D721Med (cell line): ENCODE data around the gene NTNG1.

Experiments used
- DNase-seq: peaks from one replicate; pipeline ENCODE4 v3.0.0; 2011; ENCODE audit warnings: low spot score; ENCODE audit not compliant: insufficient read length
- FAIRE-seq: peaks from 2 replicates; lab custom pipeline; 2011; peaks lifted over from hg19 to GRCh38; lab: Jason Lieb, UNC
- CTCF ChIP-seq: IDR thresholded peaks from 2 replicates; pipeline ENCODE4 v1.5.1; 2012; ENCODE audit warnings: mild to moderate bottlenecking, control low read depth; ENCODE audit not compliant: insufficient read depth; ENCODE audit errors: missing control alignments

Gene NTNG1

DNA sequence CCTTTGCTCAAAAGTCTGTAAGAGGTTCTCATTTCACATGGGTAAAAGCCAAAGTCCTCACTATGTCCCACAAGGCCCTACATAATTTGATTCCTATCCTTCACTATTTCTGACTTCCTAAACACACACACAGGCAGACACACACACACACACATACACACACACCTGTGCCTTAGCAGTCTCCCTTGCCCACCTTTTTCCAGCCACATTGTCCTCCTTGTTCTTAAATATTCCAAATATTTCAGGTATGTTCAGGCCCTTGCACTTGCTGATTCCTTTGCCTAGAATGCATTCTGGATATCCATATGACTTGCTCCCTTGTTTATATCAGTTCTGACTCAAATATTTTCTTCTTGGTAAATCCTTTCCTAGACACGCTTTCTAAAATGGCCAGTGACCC, 54.6 kb downstream of the NTNG1 start:
- no peak for TF ChIP-seq CTCF
- DNase-seq (no peak), FAIRE-seq (no peak)

- DNase-seq = no peak
- FAIRE-seq = no peak
Observed at GRCh38 chr1:107196973-107197562, 56.2 kb downstream of the NTNG1 start.

DNA sequence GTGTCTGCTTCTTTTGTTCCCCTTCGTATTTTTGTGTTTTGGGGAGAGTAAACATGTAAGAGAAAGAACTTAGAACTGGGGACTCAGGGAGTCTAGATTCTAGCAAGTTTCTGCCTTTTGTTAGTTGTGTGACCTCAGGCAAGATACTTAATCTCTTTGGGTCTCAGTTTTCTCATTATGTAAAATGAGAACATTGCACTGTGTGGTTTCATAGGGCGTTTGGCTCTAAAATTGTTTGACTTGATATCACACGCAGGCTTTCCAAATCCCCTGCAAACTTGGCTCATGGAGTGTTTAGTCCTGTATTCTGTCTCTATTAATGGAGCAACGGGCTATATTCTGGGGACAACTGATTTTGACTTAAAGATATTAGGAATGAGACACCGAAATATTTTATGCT, 57.7 kb downstream of the NTNG1 start:
- DNase-seq (no peak), FAIRE-seq (no peak)
- TF ChIP-seq CTCF = no peak

More at GRCh38 chr1:107196973-107197562, 56.2 kb downstream of the NTNG1 start:
- TF ChIP-seq CTCF = peak; percentile 18

DNA sequence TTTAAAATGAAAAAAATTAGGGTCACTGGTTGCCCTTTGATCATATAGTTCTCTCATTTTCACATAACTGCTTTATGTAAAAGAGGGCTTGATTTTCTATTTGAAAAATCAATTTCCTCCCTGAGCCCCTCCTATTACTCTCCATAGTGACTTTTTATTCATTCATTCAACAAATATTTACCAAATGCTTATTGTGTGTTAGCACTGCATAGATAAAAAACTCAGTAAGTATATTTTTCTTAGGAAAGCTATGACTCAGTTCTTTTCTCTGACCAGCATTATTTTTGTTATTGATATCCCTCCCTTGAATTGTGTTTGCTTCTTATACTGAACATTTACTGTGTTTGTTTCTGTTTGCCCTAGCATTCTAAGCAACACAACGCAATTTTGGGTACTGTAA, 59.8 kb downstream of the NTNG1 start:
- FAIRE-seq (no peak), DNase-seq (no peak)
- no peak for TF ChIP-seq CTCF

DNA sequence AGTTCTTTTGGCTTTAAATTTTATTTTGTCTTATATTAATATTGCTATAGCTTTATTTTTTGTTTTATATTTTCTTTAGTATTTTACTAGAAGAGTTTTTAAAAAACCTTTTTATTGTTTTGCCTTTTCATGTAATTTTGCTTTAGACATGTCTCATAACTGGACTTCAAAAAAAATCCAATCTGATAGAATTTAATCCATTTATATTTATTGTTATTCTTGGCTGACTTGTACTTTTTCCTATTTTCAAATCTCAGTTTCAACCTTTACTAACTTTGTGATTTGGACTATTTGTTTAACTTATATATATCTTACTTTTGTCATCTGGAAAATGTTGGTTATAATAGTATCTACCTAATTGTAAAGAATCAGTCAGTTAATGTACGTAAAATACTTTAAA, 61.2 kb downstream of the NTNG1 start:
- TF ChIP-seq CTCF = no peak
- FAIRE-seq = no peak

GRCh38 chr1:107213225-107213624, 72.4 kb downstream of the NTNG1 start:
- TF ChIP-seq CTCF = no peak
- DNase-seq (no peak), FAIRE-seq (no peak)

More for the DNA sequence above, 61.2 kb downstream of the NTNG1 start:
- DNase-seq = no peak

- no peak for TF ChIP-seq CTCF
- DNase-seq = no peak
Observed at GRCh38 chr1:107220036-107220435, 79.2 kb downstream of the NTNG1 start.

More at GRCh38 chr1:107220036-107220435, 79.2 kb downstream of the NTNG1 start:
- FAIRE-seq = no peak
